Measurements from ENCODE around the gene SEPTIN8.

GRCh38 chr5:132774406-132774805 is 2.6 kb downstream of the SEPTIN8 start:
- TF ChIP-seq CTCF (tag by site-specific recombination; IDR thresholded peaks at IDR 0.05), result no peak
- no peak for TF ChIP-seq ZNF707 (tag by site-specific recombination; IDR thresholded peaks at IDR 0.05)
- no peak for TF ChIP-seq ZNF133 (tag by site-specific recombination; IDR thresholded peaks at IDR 0.05)
- TF ChIP-seq ZSCAN16 (tag by site-specific recombination; IDR thresholded peaks at IDR 0.05), result no peak
- TF ChIP-seq ZBTB7A (tag by site-specific recombination; IDR thresholded peaks at IDR 0.05; ENCODE audit: low read depth), result no peak
- no peak for TF ChIP-seq REST (tag by site-specific recombination; IDR thresholded peaks at IDR 0.05)
- no peak for TF ChIP-seq PBX3 (CRISPR knock-in tag; IDR thresholded peaks at IDR 0.05)
- no peak for TF ChIP-seq ZNF660 (tag by site-specific recombination; IDR thresholded peaks at IDR 0.05)
- no peak for TF ChIP-seq ZBTB17 (tag by site-specific recombination; IDR thresholded peaks at IDR 0.05)
- TF ChIP-seq SP2 (tag by site-specific recombination; IDR thresholded peaks at IDR 0.05), result no peak
- no peak for TF ChIP-seq SP7 (tag by site-specific recombination; IDR thresholded peaks at IDR 0.05)
